Left lung (tissue), 10 donors: Measurements from ENCODE around the gene SKIDA1. TPM values are rescaled to one million over a fixed set of nuclear protein-coding genes. Genes with fewer than 3 reads are reported as not detected.

Experiments
- ATAC-seq: fragments of 200-7000 bp; cut with Tn5 transposase; one replicate; pipeline ENCODE4 v1.9.1; 2020; ENCODE audit warnings: moderate library complexity
- DNase-seq, 4 donors: peaks; one replicate each; pipeline ENCODE4 v3.0.0-alpha.2; 2013 to 2020
- H3K27ac ChIP-seq, 2 donors: fragments of 200-600 bp; sonication (generic) in 1 of 2; one replicate each; pipeline versions ENCODE4 v1.5.0 to v1.8.0; 2020 to 2021
- H3K27me3 ChIP-seq, 2 donors: fragments of 200-600 bp; sonication (generic) in 1 of 2; one replicate each; pipeline versions ENCODE4 v1.5.0 to v1.8.0; 2020 to 2021
- H3K36me3 ChIP-seq, 2 donors: fragments of 200-600 bp; sonication (generic) in 1 of 2; one replicate each; pipeline versions ENCODE4 v1.5.0 to v1.8.0; 2020 to 2021
- H3K4me1 ChIP-seq, 2 donors: fragments of 200-600 bp; one replicate each; pipeline ENCODE4 v1.8.0; 2021
- H3K4me3 ChIP-seq, 2 donors: fragments of 200-600 bp; sonication (generic) in 1 of 2; one replicate each; pipeline versions ENCODE4 v1.5.0 to v1.8.0; 2020 to 2021; ENCODE audit warnings: mild to moderate bottlenecking in 1 of 2
- H3K9me3 ChIP-seq, 2 donors: fragments of 200-600 bp; sonication (generic) in 1 of 2; one replicate each; pipeline versions ENCODE4 v1.5.0 to v1.8.0; 2020 to 2021
- intact Hi-C, 2 donors: fragments of 100-400 bp; cut with DNase I; formaldehyde crosslinking; loops; one replicate each; pipeline versions ENCODE4 v1.11.2 to v1.14.2; 2022
- polyA plus RNA-seq, 6 donors: library from polyadenylated mRNA; unstranded; fragments of 120-200 nt; gene quantifications; one replicate each; pipeline ENCODE4 v1.2.1, GENCODE V29; 2013; ENCODE audit not compliant: insufficient read length in 6 of 6
- total RNA-seq, 2 donors: library from RNA; stranded (reverse); fragmentation: NEBNext Ultra II Directional; extraction: Animal tissue kit (Norgen Biotek cat#: 25700); gene quantifications; one replicate each; pipeline ENCODE4 v1.2.1, GENCODE V29; 2021
- TF ChIP-seq, protein P1 (sequence below), 2 donors: fragments of 200-600 bp; sonication (generic) in 1 of 2; IDR thresholded peaks; one replicate each; pipeline versions ENCODE4 v1.5.0 to v1.8.0; 2021; ENCODE audit warnings: antibody characterized with exemption in 2 of 2
- donor health status: DM: no; HTN: yes; CAD: no.
- donor health status: DM: no; HTN: no; CAD: no.

Gene SKIDA1
- total and polyA plus RNA-seq, 8 donors = 1.2 to 6.2 (median 4.9) TPM

DNA sequence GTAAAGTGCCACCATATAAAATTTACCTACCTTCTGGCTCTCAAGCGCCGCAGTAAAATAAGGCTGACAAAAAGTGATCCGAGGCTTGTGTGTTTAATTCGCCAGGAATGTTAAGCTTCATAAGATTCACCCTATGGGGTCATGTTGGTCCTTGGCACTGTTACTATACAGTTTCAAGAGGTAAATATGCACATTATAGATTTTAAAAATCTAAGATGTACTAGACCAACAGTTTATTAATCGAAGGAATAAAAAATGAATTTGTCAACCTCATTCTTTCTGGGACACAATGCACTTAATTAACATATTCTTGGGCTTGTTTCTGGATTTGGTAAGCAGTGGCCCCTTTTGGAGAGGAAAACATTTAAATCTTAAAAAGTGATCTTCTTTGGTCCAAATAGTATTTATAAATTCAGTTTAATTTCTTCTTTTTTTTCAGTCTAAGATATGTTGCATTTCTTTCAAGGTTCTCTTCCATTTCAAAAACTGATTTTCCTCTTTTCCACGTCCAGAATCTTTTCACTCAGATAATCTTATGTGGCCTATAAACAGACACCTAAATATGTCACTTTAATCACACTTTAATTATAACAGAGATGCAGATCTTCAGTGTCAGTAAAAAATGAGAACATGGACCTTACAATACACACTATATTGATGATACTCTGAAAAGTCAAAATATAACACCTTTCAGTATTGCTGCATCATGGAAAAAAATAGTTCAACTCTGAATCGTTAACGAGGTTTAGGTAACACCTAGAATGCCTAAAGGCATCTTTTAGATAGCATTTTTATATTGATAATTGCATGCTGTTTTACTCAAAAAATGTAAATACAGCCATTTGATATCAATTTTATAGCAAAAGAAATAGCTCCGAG is 3.8 kb upstream of the SKIDA1 start:
- Histone ChIP-seq H3K27me3 (no peaks in the 10 kb centered on the region), H3K27ac (peak overlapping the region in 1 of 2 donors; percentile 18), H3K9me3 (no peaks in the 10 kb centered on the region), H3K36me3 (no peaks in the 10 kb centered on the region), H3K4me1 (peaks cover 6 to 33% of the 10 kb centered on the region in 2 donors), H3K4me3 (no peak overlapping the region)
- intact Hi-C loops = no loop called here
- no peak for DNase-seq
- ATAC-seq = no peak
- TF ChIP-seq, protein P1, sequence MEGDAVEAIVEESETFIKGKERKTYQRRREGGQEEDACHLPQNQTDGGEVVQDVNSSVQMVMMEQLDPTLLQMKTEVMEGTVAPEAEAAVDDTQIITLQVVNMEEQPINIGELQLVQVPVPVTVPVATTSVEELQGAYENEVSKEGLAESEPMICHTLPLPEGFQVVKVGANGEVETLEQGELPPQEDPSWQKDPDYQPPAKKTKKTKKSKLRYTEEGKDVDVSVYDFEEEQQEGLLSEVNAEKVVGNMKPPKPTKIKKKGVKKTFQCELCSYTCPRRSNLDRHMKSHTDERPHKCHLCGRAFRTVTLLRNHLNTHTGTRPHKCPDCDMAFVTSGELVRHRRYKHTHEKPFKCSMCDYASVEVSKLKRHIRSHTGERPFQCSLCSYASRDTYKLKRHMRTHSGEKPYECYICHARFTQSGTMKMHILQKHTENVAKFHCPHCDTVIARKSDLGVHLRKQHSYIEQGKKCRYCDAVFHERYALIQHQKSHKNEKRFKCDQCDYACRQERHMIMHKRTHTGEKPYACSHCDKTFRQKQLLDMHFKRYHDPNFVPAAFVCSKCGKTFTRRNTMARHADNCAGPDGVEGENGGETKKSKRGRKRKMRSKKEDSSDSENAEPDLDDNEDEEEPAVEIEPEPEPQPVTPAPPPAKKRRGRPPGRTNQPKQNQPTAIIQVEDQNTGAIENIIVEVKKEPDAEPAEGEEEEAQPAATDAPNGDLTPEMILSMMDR (IDR thresholded peaks at IDR 0.05) = no peak

DNA sequence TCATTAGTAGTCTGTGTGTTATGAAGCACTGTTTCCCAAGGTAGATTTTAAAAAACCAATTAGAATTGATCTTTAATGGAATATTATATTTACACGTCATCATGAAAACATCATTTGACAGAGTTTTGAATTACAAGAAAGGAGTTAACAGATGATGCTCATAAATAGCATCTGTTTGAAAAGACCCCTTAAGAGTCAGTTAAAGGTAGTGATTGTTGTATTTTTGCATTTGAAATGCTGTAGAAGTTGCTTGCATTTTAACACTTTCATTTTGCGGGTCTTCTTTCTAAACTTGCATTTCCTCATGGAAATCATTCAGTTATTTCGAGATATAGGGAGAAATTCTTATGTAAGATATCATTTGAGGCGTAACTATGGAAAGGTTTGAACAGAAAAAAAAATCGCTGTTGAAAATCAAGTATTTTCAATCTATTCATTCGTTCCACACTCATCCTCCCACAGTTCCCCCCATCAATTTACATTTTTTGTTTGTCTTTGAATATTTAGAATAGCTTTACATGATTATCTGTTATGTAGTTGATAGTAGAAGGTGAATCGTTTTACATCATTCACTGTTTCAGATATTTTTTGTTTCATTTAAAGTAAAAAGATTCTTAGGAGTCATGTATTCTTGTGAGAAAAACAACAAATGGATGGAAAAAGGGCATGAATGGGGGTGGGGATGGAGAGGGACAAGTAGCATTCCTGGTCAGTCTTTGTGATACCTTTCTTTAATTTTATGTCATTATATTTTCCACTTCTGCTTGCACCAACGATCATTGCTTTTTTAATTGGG is 3.0 kb upstream of the SKIDA1 start:
- Histone ChIP-seq H3K4me1 (peaks cover 6 to 40% of the 10 kb centered on the region in 2 donors), H3K9me3 (no peaks in the 10 kb centered on the region), H3K36me3 (no peaks in the 10 kb centered on the region), H3K27me3 (no peaks in the 10 kb centered on the region), H3K4me3 (peak overlapping the region; percentile 63 to 69), H3K27ac (peak overlapping the region; percentile 95 to 96)
- intact Hi-C loops = no loop called here
- DNase-seq = peak in 1 of 4 donors; percentile 33
- TF ChIP-seq, protein P1 (IDR thresholded peaks at IDR 0.05) = no peak
- ATAC-seq = no peak

DNA sequence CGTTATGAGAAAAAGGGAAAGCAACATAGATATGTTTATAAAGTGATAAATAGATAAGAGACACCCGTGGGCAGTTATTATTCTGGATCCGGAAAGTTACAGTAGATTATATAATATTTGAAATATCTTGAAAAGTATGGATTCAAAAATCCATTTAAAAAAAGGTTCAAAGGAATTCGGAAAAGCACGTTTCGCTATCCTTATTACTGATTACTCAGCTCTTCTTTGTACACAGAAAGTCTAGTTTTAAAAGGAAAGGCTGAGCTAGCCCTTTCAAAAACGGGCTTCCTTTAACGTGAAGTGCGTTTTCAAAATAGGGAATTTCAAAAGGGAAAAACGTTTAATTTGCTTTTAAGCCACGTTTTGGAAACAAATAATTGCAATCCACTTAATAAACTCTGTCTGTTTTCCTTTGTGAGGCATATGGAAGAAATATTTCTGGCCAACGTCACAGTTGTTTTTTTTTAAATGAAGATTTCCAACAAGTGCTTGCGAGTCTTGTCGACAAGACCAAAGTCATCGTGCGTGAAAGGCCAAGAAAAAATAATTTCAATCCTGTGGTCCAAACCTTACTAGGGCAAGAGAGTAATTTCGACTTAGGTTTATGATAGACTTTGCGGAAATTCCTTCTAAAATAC is 2.2 kb upstream of the SKIDA1 start:
- peak overlapping the region; percentile 95 to 96 for H3K27ac ChIP-seq
- peaks cover 6 to 33% of the 10 kb centered on the region in 2 donors for H3K4me1 ChIP-seq
- no peaks in the 10 kb centered on the region for H3K36me3 ChIP-seq
- intact Hi-C loops = no loop called here
- TF ChIP-seq, protein P1 (IDR thresholded peaks at IDR 0.05) = no peak
- DNase-seq (peak in 1 of 4 donors; percentile 57), ATAC-seq (no peak)
- peak overlapping the region; percentile 63 to 69 for H3K4me3 ChIP-seq
- H3K9me3 ChIP-seq = no peaks in the 10 kb centered on the region
- H3K27me3 ChIP-seq = no peaks in the 10 kb centered on the region

DNA sequence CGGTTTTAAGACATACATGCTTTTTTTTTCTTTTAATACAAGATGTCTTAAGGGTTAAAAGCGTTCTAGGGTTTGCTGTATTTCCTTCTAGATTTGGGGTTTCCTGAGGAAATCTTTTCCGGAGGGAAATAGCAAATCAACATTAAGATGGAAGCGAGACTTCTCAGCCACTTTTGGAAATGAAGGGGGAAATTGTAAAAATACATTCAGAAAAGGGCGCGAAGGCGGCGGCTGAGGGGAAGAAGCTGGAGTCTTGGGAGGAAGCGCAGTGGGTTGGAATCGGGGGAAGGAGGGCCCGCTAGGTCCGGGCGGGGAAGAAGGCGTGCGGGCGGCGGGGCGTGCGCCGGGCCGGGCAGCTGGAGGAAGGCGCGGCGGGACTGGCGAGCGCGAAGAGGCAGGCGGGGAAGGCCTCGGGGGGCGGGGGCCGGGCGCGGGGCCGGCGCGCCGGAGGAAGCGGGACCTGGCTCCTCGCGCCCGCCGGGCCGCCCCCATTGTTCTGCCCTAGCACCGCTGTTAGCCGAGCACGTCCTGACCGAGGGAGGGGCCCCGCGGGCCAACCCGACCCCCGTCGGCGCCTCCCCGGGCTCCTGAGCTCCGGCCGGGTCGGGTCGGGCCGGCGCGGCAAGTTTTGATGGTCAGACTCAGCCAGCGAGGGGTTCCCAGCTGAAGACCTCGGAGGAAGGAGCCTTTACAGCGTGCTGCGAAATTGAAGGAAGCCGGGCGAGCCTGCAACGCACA is 1.5 kb upstream of the SKIDA1 start:
- Histone ChIP-seq H3K4me1 (peaks cover 6 to 26% of the 10 kb centered on the region in 2 donors), H3K4me3 (peak overlapping the region; percentile 63 to 69), H3K9me3 (no peaks in the 10 kb centered on the region), H3K27ac (peak overlapping the region; percentile 95 to 96), H3K27me3 (no peaks in the 10 kb centered on the region), H3K36me3 (no peaks in the 10 kb centered on the region)
- intact Hi-C loops = no loop called here
- peak; percentile 35 for ATAC-seq
- DNase-seq = peak; percentile 66 to 93 (median 70)
- TF ChIP-seq, protein P1 (IDR thresholded peaks at IDR 0.05) = no peak
